Measurements from ENCODE around the gene SLC26A11. TPM values are rescaled to one million over a fixed set of nuclear protein-coding genes. Genes with fewer than 3 reads are reported as not detected.

The SLC26A11 gene
- total and polyA plus RNA-seq, 2 experiments from 2014 or later = 11.4 to 13.9 TPM

DNA sequence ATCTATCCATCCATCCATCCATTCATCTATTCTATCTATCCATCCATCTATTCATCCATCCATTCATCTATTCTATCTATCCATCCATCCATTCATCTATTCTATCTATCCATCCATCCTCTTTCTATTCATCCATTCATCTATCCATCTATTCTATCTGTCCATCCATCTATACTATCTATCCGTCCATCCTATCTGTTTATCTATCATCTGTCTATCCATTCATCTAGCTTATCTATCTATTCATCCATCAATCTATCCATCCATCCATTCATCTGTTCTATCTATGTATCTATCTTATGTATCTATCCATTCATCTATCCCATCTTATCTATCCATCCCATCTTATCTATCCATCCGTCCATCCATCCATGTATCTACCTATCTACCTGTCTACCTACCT, 49.2 kb downstream of the SLC26A11 start:
- Histone ChIP-seq H3K4me2 (ENCODE audit: unreplicated experiment) (no peak overlapping the region), H3F3A (ENCODE audit: insufficient read depth) (no peaks in the 10 kb centered on the region; the same call in 1 of the 2 replicates), H3K36me3 (ENCODE audit: low read depth) (peaks cover 3% of the 10 kb centered on the region; the same call in 1 of the 2 replicates), H3K27ac (no peak overlapping the region), H3K4me1 (ENCODE audit: insufficient read depth) (no peaks in the 10 kb centered on the region), H2AFZ (no peak overlapping the region), H3K79me2 (ENCODE audit: insufficient read depth) (peaks cover 15% of the 10 kb centered on the region), H3K4me3 (no peak overlapping the region), H4K20me1 (ENCODE audit: insufficient read depth) (no peaks in the 10 kb centered on the region), H3K27me3 (replicated peaks; ENCODE audit: insufficient read depth) (no peaks in the 10 kb centered on the region), H3K9ac (no peak overlapping the region), H3K9me2 (ENCODE audit: insufficient read depth) (no peaks in the 10 kb centered on the region), H3K9me3 (ENCODE audit: low read depth) (no peaks in the 10 kb centered on the region)
- in situ Hi-C loops (cut with MboI) = no loop called here
- DNase-seq = no peak
- no peak for TF ChIP-seq EZH2phosphoT487 (IDR thresholded peaks at IDR 0.05; ENCODE audit: insufficient read depth, low read depth)
- no peak for TF ChIP-seq EZH2 (IDR thresholded peaks at IDR 0.05; ENCODE audit: insufficient read depth, poor library complexity, severe bottlenecking)
- 95 to 97% methylated on average over 2 of the region's 2 CpGs for WGBS, 2 experiments (ENCODE audit: low coverage in 1 of 2, low lambda C conversion rate in 2 of 2, missing lambda C conversion rate in 2 of 2)

- WGBS, 2 experiments (ENCODE audit: low coverage in 1 of 2, low lambda C conversion rate in 2 of 2, missing lambda C conversion rate in 2 of 2) = 85 to 86% methylated on average over 10 of the region's 10 CpGs
- H3K79me2 ChIP-seq (ENCODE audit: insufficient read depth) = peaks cover 8% of the 10 kb centered on the region
- no peak overlapping the region for H3K4me3 ChIP-seq
- no peak overlapping the region for H3K4me2 ChIP-seq (ENCODE audit: unreplicated experiment)
- in situ Hi-C loops (cut with MboI) = no loop called here
- H3K4me1 ChIP-seq (ENCODE audit: insufficient read depth) = no peaks in the 10 kb centered on the region
- DNase-seq = no peak
- H4K20me1 ChIP-seq (ENCODE audit: insufficient read depth) = no peaks in the 10 kb centered on the region
- no peaks in the 10 kb centered on the region for H3K9me2 ChIP-seq (ENCODE audit: insufficient read depth)
- H3K9me3 ChIP-seq (ENCODE audit: low read depth) = no peaks in the 10 kb centered on the region
- H3K27ac ChIP-seq = no peak overlapping the region
- TF ChIP-seq EZH2 (IDR thresholded peaks at IDR 0.05; ENCODE audit: insufficient read depth, poor library complexity, severe bottlenecking) (no peak), EZH2phosphoT487 (IDR thresholded peaks at IDR 0.05; ENCODE audit: insufficient read depth, low read depth) (no peak)
- no peak overlapping the region for H3K9ac ChIP-seq
- peaks cover 3% of the 10 kb centered on the region; the same call in 1 of the 2 replicates for H3K36me3 ChIP-seq (ENCODE audit: low read depth)
- H3K27me3 ChIP-seq (replicated peaks; ENCODE audit: insufficient read depth) = no peaks in the 10 kb centered on the region
- H2AFZ ChIP-seq = no peak overlapping the region
- no peaks in the 10 kb centered on the region; the same call in 1 of the 2 replicates for H3F3A ChIP-seq (ENCODE audit: insufficient read depth)
Observed at GRCh38 chr17:80270104-80270503, 49.9 kb downstream of the SLC26A11 start.

DNA sequence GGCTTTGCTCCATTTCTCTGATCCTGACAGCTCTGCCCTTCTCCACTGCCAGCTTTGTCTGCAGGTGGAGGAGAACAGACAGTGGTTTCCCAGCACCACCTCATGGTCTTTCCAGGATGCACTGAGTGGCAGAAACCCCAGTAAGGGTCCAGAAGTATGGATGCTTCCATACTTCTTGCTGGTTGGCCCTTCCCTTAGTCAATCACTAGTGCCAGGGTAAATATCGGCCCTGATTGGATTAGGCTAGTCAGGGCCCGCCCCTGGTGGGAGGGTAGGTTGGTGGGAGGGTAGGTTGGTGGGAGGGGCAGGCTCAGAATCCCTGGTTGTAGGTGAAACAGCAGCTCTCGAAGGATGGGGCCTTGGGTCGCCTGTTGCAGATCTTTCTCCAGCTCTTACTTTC, 50.6 kb downstream of the SLC26A11 start:
- no peak overlapping the region for H3K9ac ChIP-seq
- no peak overlapping the region for H3K4me3 ChIP-seq
- H2AFZ ChIP-seq = no peak overlapping the region
- H3K79me2 ChIP-seq (ENCODE audit: insufficient read depth) = peaks cover 4% of the 10 kb centered on the region
- DNase-seq = peak; percentile 37
- in situ Hi-C loops (cut with MboI) = no loop called here
- H3K9me3 ChIP-seq (ENCODE audit: low read depth) = no peaks in the 10 kb centered on the region
- H3K27ac ChIP-seq = no peak overlapping the region
- H3K4me2 ChIP-seq (ENCODE audit: unreplicated experiment) = no peak overlapping the region
- no peaks in the 10 kb centered on the region for H3K27me3 ChIP-seq (replicated peaks; ENCODE audit: insufficient read depth)
- no peaks in the 10 kb centered on the region; the same call in 1 of the 2 replicates for H3F3A ChIP-seq (ENCODE audit: insufficient read depth)
- H3K4me1 ChIP-seq (ENCODE audit: insufficient read depth) = no peaks in the 10 kb centered on the region
- H4K20me1 ChIP-seq (ENCODE audit: insufficient read depth) = no peaks in the 10 kb centered on the region
- H3K9me2 ChIP-seq (ENCODE audit: insufficient read depth) = no peaks in the 10 kb centered on the region
- peaks cover 3% of the 10 kb centered on the region; the same call in 1 of the 2 replicates for H3K36me3 ChIP-seq (ENCODE audit: low read depth)
- no peak for TF ChIP-seq EZH2phosphoT487 (IDR thresholded peaks at IDR 0.05; ENCODE audit: insufficient read depth, low read depth)
- no peak for TF ChIP-seq EZH2 (IDR thresholded peaks at IDR 0.05; ENCODE audit: insufficient read depth, poor library complexity, severe bottlenecking)
- 74 to 79% methylated on average over 4 of the region's 4 CpGs for WGBS, 2 experiments (ENCODE audit: low coverage in 1 of 2, low lambda C conversion rate in 2 of 2, missing lambda C conversion rate in 2 of 2)

DNA sequence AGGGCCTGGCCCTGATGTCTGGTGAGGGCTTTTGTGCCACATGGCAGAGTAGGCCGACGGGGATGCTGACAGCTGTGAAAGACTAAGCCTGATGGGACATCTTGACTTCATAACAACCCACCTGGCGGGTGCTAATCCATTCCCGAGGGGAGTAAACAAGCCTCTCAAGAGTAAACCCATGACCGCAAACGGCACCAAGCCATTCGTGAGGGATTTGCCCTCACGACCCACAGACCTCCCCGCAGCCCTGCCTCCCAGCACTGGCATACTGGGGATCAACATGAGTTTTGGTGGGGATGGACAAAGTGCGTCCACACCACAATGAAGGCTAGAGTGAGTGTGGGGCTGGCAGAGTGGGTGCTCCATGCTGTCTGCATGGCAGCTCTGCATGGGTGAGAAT, 52.1 kb downstream of the SLC26A11 start:
- 89 to 95% methylated on average over 10 of the region's 10 CpGs for WGBS, 2 experiments (ENCODE audit: low coverage in 1 of 2, low lambda C conversion rate in 2 of 2, missing lambda C conversion rate in 2 of 2)

More for the DNA sequence above, 52.1 kb downstream of the SLC26A11 start:
- H3K9ac ChIP-seq = no peak overlapping the region
- no peak overlapping the region for H3K4me3 ChIP-seq
- H3F3A ChIP-seq (ENCODE audit: insufficient read depth) = no peaks in the 10 kb centered on the region; the same call in 1 of the 2 replicates
- H3K36me3 ChIP-seq (ENCODE audit: low read depth) = peaks cover 3% of the 10 kb centered on the region; the same call in 1 of the 2 replicates
- no peaks in the 10 kb centered on the region for H3K9me2 ChIP-seq (ENCODE audit: insufficient read depth)
- no peaks in the 10 kb centered on the region for H4K20me1 ChIP-seq (ENCODE audit: insufficient read depth)
- no peak overlapping the region for H3K27ac ChIP-seq
- H3K4me1 ChIP-seq (ENCODE audit: insufficient read depth) = no peaks in the 10 kb centered on the region
- peaks cover 4% of the 10 kb centered on the region for H3K79me2 ChIP-seq (ENCODE audit: insufficient read depth)
- H3K27me3 ChIP-seq (replicated peaks; ENCODE audit: insufficient read depth) = no peaks in the 10 kb centered on the region
- no peak for DNase-seq
- H3K9me3 ChIP-seq (ENCODE audit: low read depth) = no peaks in the 10 kb centered on the region
- in situ Hi-C loops (cut with MboI) = no loop called here
- H3K4me2 ChIP-seq (ENCODE audit: unreplicated experiment) = no peak overlapping the region
- TF ChIP-seq EZH2phosphoT487 (IDR thresholded peaks at IDR 0.05; ENCODE audit: insufficient read depth, low read depth) (no peak), EZH2 (IDR thresholded peaks at IDR 0.05; ENCODE audit: insufficient read depth, poor library complexity, severe bottlenecking) (no peak)
- no peak overlapping the region for H2AFZ ChIP-seq
